VCaP (cell line): ENCODE measurements around the gene MYB.

Source experiments
- H3K27ac ChIP-seq: fragments of 450-650 bp; 2 replicates; pipeline ENCODE4 v1.5.1; 2017
- TF ChIP-seq, protein P1 (sequence below): fragments of 450-650 bp; conservative IDR thresholded peaks from 2 replicates; pipeline ENCODE4 v1.5.1; 2017; ENCODE audit warnings: mild to moderate bottlenecking, moderate library complexity

Gene MYB

DNA sequence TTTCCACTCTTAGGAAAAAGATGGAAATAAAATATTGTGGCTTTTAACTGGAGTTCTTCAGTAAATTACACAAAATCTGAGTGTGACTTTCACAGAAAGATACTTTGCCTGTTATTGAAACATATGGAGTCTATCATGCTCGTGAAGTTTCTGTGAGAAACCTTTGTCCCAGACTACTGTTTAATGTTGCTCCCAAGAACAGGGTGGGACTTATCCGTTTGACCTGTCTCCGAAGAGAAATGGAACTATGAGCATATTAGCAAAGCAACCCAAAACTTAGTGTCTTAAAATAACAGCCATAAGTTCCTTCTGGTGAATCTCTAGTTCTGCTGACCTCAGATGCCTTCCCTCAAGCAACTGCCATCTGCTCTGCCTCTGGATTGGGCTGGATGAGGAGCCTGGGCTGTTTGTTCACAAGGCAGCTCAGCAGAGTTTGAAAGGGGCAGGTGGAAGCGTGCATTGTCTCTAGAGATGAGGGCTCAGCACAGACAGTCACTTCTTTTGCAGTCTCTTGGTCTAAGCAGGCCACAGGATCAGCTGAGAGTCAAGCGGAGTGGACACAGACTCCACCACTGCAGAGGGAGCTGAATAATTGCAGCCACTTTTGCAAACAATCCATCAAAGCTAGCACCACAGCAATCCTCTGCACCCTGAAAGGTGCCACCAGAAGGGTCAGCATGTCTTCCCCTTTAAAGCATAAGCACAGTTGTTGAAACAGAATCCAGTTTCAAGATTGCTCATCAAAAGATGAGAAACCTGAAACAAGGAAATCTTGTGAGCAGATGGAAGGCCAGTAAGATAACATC lies 52.8 kb downstream of the MYB start:
- no peak overlapping the region for H3K27ac ChIP-seq
- TF ChIP-seq, protein P1, sequence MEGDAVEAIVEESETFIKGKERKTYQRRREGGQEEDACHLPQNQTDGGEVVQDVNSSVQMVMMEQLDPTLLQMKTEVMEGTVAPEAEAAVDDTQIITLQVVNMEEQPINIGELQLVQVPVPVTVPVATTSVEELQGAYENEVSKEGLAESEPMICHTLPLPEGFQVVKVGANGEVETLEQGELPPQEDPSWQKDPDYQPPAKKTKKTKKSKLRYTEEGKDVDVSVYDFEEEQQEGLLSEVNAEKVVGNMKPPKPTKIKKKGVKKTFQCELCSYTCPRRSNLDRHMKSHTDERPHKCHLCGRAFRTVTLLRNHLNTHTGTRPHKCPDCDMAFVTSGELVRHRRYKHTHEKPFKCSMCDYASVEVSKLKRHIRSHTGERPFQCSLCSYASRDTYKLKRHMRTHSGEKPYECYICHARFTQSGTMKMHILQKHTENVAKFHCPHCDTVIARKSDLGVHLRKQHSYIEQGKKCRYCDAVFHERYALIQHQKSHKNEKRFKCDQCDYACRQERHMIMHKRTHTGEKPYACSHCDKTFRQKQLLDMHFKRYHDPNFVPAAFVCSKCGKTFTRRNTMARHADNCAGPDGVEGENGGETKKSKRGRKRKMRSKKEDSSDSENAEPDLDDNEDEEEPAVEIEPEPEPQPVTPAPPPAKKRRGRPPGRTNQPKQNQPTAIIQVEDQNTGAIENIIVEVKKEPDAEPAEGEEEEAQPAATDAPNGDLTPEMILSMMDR = no peak

DNA sequence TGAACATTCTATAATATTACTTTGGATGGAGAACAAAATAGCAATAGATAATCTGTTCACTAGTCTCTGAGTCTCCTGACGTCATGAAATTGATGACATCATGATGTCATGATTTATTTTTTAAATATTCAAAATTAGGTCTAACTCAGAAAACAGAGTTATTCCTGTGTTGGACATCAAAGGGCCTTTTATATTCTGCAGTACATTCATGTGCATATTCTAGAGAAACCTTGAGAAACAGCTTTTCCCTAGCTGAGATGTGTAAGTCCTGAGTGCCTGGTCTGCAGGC lies 53.3 kb downstream of the MYB start:
- no peak overlapping the region for H3K27ac ChIP-seq
- TF ChIP-seq, protein P1 = no peak

DNA sequence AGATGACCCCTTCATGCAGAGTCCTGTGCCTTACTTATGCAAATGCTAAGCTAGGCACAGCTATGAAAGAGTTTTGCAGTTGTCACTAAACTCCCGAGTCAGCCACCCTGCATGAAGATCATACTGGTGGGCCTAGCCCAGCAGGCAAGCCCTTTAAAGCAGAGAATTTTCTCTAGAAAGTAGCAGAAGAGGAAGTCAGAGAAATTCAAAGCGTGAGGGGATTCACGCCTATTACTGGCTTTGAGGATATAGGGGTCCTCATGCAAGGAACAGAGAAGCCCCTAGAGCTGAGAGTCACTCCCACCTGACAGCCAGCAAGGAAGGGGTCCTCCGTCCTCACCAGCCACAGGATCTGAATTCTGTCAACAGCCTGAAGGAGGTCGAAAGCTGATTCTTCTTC lies 54.6 kb downstream of the MYB start:
- H3K27ac ChIP-seq = no peak overlapping the region
- TF ChIP-seq, protein P1 = no peak

DNA sequence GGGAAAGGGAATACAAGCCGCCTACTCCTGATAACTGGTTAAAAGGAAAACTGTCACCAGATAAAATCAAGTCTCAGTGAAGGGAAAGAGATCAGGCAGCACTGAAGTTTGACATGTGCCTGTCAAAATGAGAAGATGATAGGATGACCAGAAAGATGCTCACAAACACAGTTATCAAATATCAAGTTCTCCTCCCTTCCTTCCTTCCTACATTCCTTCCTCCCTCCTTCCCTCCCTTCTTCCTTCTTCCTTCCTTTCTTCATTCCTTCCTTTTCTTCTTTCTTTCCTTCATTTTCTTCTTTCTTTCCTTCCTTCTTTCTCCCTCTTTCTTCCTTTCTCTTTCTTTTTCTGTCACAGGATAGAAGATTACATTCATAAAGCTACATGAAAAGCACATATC lies 55.2 kb downstream of the MYB start:
- TF ChIP-seq, protein P1 = no peak
- H3K27ac ChIP-seq = no peak overlapping the region

DNA sequence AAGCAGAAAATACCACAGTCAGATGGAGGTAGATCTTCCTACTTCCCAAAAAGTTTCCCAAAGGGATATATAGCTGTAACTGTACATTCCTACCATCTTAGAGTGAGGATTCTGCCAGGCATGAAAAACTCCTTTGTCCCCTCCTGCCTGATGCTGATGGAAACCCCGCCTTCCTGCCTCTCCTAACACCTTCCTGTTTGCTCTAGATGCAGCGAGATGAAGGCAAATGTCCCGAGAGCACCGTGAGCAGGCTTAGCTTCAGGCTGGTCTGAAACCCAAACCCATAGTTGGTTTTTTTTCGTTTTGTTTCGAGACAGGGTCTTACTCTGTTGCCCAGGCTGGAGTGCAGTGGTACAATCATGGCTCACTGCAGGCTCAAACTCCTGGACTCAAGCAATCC lies 55.6 kb downstream of the MYB start:
- H3K27ac ChIP-seq = no peak overlapping the region
- TF ChIP-seq, protein P1 = no peak

DNA sequence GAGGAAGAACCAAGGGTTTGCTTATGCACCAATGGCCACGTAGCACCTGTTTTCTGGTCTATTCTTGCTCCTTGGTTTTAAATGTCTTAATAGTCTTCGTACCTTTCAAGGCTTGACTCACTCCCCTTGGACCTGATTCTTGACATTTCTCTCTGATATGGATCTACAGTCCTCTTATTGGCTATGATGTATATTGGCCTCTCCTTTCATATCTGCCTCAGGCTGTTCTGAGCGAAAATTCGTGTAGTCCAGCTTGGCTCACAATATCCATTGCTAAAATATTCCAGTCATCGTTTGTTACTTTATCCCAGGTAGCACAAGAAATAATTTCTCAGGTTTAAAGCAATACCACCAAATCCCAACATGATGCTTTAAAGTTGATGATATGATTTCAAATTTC lies 59.6 kb downstream of the MYB start:
- TF ChIP-seq, protein P1 = no peak
- H3K27ac ChIP-seq = no peak overlapping the region

DNA sequence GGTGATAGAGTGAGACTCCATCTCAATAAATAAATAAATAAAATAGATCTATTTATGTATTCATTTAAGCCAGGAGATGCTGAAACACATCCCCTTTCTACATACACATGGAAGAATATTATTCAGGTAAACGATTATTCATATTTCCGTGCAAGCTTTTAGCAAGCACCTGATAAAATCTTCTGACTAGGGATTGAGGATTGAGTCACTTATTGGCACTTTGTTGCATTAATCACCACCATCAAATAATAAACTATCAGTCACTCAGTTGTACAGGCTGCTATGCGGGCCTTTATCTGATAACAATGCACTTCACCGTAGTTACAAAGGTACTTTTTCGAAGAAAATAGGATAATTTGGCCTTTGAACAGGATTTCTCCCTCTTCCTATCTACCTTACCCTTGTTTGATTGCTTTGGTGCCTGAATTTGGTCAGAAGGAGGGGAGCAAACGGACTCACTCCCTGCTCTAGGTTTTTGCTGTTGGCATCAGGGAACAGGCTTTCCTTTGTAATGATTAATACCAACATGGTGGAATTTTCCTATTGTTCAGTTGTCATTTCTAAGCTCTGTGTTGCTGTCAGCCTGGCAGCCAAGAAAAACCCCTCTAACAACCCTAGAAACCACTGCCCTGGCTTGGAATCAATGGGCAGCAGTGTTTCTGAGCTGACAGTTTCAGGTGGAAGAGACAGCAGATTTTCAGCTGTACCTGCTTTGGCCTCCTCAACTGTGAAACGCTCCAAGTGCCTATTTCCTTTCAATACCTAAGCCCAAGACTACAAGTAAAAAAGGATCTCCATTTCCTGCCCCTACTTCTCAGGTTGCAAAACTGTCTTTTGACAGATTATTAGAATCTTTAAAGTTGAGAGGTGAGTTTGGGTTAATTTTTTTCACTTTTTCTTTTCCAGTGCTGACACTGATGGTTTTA lies 63.0 kb downstream of the MYB start:
- no peak overlapping the region for H3K27ac ChIP-seq
- TF ChIP-seq, protein P1 = no peak
